Fibroblast of skin of abdomen (primary cell): ENCODE results near the gene PCDHGA8.
A peak's percentile ranks its signal among the peaks of the same experiment; 100 is the strongest.
"Not testable (repeated sequence)": the region's sequence is repeated elsewhere in the genome, so short reads cannot be mapped to it uniquely, and the experiment has no call there.

ENCODE experiments used
- DNase-seq: peaks from one replicate; pipeline ENCODE4 v3.0.0-alpha.2; 2013

Gene PCDHGA8

DNA sequence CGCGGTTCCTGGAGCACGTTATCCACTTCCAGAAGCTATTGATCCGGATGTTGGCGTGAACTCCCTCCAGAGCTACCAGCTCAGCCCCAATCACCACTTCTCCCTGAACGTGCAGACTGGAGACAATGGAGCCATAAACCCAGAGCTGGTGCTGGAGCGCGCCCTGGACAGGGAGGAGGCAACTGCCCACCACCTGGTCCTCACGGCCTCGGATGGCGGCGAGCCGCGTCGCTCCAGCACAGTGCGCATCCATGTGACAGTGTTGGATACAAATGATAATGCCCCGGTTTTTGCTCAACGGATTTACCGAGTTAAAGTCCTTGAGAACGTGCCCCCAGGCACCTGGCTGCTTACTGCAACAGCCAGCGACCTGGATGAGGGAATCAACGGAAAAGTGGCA, 11.0 kb downstream of the PCDHGA8 start:
- no peak for DNase-seq

DNA sequence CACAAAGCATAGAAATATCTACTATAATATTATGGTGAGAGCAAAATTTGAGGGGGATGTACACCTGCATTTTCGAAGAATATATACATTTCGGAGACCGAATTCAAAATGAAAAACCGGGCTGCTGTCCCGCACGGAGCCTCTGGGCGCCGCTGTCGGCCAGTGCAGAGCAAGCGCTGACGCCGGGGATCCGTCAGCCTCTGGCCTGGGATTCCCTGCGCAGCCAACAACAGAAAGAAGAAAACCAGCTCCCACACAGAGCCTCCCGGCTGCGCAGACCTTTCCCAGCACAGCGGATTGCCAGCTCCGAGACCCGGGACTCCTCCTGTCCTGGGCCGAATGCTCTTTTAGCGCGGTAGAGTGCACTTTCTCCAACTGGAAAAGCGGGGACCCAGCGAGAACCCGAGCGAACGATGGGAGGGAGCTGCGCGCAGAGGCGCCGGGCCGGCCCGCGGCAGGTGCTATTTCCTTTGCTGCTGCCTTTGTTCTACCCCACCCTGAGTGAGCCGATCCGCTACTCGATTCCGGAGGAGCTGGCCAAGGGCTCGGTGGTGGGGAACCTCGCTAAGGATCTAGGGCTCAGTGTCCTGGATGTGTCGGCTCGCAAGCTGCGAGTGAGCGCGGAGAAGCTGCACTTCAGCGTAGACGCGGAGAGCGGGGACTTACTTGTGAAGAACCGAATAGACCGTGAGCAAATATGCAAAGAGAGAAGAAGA, 15.5 kb downstream of the PCDHGA8 start, which contains the start of gene PCDHGB6:
Gene PCDHGB6 (plus strand): TSS at position 232 of the 716 bp plus-strand sequence. CDS start 182 bp downstream, at position 414.
- peak; percentile 43 for DNase-seq

DNA sequence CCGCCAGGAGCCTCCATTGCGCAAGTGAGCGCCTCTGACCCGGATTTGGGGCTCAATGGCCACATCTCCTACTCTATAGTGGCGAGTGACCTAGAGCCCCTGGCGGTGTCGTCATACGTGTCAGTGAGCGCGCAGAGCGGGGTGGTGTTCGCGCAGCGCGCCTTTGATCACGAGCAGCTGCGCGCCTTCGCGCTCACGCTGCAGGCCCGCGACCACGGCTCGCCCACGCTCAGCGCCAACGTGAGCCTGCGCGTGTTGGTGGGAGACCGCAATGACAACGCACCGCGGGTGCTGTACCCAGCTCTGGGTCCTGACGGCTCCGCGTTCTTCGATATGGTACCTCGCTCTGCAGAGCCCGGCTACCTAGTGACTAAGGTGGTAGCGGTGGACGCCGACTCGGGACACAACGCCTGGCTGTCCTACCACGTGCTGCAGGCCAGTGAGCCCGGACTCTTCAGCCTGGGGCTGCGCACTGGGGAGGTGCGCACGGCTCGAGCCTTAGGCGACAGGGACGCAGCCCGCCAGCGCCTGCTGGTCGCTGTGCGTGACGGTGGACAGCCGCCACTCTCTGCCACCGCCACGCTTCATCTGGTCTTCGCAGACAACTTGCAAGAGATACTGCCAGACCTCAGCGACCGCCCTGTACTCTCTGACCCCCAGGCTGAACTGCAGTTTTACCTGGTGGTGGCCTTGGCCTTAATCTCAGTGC, 17.3 kb downstream of the PCDHGA8 start:
- no peak for DNase-seq

DNA sequence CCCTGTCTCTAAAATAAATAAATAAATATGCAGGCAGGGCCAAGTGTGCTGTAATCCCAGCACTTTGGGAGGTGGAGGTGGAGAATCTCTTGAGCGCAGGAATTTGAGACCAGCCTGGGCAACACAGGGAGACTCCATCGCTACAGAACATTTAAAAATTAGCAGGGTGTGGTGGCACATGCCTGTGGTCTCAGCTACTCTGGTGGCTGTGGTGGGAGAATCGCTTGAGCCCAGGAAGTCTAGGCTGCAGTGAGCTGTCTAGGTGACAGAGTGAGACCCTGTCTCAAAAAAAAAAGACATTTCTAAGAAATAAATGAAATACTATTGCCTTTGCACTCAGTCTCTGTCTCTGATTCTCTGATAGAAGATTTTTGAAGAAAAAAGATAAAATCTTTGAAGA, 19.1 kb downstream of the PCDHGA8 start:
- DNase-seq: no peak

DNA sequence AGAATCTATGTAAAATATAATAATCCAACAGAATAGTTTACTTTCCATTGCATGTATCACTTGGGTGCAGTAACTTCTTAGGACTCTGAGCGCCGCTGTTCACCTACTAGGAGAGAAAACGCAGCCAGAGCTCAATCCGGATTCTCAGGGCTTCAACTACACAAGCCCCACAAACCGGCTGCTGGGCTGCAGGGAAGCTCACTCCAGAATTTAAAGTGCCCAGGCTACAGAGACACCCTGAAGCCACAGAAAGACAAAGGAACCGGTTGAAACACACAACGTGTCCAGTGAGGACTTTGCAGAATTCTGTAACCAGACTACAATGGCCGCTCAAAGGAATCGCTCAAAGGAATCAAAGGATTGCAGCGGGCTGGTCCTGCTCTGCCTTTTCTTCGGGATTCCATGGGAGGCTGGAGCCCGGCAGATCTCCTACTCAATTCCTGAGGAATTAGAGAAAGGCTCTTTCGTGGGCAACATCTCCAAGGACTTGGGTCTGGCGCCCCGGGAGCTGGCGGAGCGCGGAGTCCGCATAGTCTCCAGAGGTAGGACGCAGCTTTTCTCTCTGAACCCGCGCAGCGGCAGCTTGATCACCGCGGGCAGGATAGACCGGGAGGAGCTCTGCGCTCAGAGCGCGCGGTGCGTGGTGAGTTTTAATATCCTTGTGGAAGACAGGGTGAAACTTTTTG, 20.6 kb downstream of the PCDHGA8 start, which contains the start of gene PCDHGA10:
Gene PCDHGA10 (plus strand): TSS at position 134 of the 686 bp plus-strand sequence. CDS start 189 bp downstream, at position 323.
- peak; percentile 72 for DNase-seq

DNA sequence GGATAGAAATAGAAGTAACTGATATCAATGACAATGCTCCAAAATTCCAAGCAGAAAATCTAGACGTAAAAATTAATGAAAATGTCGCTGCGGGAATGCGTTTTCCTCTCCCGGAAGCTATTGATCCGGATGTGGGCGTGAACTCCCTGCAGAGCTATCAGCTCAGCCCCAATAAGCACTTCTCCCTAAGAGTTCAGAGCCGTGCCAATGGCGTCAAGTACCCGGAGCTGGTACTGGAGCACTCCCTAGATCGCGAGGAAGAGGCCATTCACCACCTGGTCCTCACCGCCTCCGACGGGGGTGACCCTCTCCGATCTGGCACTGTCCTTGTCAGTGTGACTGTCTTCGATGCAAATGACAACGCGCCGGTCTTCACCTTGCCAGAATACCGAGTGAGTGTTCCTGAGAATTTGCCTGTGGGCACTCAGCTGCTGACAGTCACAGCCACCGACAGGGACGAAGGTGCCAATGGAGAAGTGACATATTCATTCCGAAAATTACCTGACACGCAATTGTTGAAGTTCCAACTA, 21.2 kb downstream of the PCDHGA8 start:
- DNase-seq: no peak

DNA sequence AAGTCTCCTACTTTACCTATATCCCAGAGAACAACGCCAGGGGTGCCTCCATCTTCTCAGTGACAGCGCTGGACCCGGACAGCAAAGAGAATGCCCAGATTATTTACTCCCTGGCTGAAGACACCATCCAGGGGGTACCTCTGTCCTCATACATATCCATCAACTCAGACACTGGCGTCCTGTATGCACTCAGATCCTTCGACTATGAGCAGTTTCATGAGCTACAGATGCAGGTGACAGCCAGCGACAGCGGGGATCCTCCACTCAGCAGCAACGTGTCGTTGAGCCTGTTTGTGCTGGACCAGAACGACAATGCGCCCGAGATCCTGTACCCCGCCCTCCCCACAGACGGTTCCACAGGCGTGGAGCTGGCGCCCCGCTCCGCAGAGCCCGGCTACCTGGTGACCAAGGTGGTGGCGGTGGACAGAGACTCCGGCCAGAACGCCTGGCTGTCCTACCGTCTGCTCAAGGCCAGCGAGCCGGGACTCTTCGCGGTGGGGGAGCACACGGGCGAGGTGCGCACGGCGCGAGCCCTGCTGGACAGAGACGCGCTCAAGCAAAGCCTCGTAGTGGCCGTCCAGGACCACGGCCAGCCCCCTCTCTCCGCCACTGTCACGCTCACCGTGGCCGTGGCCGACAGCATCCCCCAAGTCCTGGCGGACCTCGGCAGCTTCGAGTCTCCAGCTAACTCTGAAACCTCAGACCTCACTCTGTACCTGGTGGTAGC, 22.3 kb downstream of the PCDHGA8 start:
- not testable (repeated sequence) for DNase-seq

DNA sequence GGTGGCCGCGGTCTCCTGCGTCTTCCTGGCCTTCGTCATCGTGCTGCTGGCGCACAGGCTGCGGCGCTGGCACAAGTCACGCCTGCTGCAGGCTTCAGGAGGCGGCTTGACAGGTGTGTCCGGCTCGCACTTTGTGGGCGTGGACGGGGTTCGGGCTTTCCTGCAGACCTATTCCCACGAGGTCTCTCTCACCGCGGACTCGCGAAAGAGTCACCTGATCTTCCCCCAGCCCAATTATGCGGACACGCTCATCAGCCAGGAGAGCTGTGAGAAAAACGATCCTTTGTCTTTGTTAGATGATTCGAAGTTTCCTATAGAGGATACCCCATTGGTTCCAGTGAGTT, 22.8 kb downstream of the PCDHGA8 start:
- DNase-seq: not testable (repeated sequence)

DNA sequence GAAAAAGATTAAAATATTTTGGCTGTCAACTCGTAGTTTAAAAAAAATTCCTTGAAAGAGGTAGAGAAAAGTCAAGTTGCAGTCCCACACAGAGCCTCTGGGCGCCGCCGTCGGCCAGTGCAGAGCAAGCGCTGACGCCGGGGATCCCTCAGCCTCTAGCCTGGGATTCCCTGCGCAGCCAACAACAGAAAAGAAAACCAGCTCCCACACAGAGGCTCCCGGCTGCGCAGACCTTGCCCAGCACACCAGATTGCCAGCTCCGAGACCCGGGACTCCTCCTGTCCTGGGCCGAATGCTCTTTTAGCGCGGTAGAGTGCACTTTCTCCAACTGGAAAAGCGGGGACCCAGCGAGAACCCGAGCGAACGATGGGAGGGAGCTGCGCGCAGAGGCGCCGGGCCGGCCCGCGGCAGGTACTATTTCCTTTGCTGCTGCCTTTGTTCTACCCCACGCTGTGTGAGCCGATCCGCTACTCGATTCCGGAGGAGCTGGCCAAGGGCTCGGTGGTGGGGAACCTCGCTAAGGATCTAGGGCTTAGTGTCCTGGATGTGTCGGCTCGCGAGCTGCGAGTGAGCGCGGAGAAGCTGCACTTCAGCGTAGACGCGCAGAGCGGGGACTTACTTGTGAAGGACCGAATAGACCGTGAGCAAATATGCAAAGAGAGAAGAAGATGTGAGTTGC, 25.2 kb downstream of the PCDHGA8 start, which contains the start of gene PCDHGB7:
Gene PCDHGB7 (plus strand): TSS at position 184 of the 679 bp plus-strand sequence. CDS start 183 bp downstream, at position 367.
- DNase-seq: peak; percentile 83

DNA sequence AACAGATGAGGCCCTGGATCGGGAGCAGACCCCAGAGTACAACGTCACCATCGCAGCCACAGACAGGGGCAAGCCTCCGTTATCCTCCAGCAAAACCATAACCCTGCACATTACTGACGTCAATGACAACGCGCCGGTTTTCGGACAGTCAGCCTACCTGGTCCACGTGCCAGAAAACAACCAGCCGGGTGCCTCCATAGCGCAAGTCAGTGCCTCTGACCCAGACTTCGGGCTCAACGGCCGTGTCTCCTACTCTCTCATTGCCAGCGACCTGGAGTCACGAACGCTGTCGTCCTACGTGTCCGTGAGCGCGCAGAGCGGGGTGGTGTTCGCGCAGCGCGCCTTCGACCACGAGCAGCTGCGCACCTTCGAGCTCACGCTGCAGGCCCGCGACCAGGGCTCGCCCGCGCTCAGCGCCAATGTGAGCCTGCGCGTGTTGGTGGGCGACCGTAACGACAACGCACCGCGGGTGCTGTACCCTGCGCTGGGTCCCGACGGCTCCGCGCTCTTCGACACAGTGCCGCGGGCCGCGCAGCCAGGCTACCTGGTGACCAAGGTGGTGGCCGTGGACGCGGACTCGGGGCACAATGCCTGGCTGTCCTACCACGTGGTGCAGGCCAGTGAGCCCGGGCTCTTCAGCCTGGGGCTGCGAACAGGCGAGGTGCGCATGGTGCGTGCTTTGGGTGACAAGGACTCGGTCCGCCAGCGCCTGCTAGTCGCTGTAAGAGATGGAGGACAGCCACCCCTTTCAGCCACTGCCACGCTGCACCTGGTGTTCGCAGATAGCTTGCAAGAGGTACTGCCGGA, 26.8 kb downstream of the PCDHGA8 start:
- DNase-seq: no peak

DNA sequence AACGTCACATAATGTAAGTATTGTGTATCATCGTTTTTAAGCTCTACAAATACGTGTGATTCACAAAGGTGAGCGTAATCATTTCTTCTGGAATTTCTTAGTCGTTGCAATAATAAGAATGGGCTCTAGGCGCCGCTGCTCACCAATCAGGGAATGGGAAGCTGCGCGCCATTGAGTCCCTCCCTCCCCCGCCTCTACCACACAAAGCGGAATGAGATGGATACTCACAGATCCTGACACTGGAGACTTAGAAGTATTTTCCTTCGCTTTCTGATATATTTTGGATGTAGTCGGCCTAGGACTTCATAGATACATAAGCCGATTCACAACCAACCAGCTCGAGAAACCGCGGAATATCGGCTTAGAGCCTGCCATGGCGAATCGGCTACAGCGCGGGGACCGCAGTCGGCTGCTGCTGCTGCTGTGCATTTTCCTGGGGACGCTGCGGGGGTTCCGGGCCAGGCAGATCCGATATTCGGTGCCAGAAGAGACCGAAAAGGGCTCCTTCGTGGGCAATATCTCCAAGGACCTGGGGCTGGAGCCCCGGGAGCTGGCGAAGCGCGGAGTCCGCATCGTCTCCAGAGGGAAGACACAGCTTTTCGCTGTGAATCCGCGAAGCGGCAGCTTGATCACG, 28.5 kb downstream of the PCDHGA8 start, which contains the start of gene PCDHGA11:
Gene PCDHGA11 (plus strand): TSS at position 197 of the 634 bp plus-strand sequence. CDS start 177 bp downstream, at position 374.
- peak; percentile 71 for DNase-seq

DNA sequence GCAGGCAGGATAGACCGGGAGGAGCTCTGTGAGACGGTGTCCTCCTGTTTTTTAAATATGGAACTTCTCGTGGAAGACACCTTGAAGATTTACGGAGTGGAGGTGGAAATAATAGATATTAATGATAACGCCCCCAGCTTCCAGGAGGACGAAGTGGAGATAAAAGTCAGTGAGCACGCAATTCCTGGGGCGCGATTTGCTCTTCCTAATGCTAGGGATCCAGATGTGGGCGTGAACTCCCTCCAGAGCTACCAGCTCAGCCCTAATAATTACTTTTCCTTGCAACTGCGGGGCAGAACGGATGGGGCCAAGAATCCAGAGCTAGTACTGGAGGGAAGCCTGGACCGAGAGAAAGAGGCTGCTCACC, 29.0 kb downstream of the PCDHGA8 start:
- DNase-seq: no peak

DNA sequence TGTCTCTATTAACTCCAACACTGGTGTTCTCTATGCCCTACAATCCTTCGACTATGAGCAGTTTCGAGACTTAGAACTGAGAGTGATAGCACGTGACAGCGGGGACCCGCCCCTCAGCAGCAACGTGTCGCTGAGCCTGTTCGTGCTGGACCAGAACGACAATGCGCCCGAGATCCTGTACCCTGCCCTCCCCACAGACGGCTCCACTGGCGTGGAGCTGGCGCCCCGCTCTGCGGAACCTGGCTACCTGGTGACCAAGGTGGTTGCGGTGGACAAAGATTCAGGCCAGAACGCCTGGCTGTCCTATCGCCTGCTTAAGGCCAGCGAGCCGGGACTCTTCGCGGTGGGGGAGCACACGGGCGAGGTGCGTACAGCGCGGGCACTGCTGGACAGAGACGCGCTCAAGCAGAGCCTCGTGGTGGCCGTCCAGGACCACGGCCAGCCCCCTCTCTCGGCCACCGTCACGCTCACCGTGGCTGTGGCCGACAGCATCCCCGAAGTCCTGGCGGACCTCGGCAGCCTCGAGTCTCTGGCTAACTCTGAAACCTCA, 30.4 kb downstream of the PCDHGA8 start:
- no peak for DNase-seq

DNA sequence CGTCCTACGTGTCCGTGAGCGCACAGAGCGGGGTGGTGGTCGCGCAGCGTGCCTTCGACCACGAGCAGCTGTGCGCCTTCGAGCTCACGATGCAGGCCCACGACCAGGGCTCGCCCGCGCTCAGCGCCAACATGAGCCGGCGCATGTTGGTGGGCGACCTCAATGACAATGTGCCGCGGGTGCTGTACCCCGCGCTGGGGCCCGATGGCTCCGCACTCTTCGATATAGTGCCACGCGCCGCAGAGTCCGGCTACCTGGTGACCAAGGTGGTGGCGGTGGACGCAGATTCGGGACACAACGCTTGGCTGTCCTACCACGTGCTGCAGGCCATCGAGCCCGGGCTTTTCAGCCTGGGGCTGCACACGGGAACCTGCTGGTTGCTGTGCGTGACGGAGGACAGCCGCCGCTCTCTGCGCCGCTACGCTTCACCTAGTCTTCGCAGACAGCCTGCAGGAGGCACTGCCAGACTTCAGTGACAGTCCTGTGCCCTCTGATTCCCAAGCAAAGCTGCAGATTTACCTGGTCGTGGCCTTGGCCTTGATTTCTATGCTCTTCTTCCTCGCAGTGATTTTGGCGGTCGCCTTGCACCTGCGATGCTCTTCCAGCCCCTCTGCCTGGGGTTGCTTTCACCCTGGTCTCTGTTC, 35.5 kb downstream of the PCDHGA8 start:
- DNase-seq: no peak

DNA sequence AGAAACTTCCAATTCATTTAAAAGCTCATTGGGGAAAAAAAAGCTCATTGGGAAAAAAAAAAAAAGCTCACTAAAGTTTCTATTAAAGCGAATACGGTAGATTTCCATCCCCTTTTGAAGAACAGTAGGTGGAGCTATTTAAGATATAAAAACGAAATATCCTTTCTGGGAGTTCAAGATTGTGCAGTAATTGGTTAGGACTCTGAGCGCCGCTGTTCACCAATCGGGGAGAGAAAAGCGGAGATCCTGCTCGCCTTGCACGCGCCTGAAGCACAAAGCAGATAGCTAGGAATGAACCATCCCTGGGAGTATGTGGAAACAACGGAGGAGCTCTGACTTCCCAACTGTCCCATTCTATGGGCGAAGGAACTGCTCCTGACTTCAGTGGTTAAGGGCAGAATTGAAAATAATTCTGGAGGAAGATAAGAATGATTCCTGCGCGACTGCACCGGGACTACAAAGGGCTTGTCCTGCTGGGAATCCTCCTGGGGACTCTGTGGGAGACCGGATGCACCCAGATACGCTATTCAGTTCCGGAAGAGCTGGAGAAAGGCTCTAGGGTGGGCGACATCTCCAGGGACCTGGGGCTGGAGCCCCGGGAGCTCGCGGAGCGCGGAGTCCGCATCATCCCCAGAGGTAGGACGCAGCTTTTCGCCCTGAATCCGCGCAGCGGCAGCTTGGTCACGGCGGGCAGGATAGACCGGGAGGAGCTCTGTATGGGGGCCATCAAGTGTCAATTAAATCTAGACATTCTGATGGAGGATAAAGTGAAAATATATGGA, 38.1 kb downstream of the PCDHGA8 start, which contains the start of gene PCDHGA12:
Gene PCDHGA12 (plus strand): TSS at position 176 of the 782 bp plus-strand sequence. CDS start 253 bp downstream, at position 429.
- peak; percentile 90 for DNase-seq

DNA sequence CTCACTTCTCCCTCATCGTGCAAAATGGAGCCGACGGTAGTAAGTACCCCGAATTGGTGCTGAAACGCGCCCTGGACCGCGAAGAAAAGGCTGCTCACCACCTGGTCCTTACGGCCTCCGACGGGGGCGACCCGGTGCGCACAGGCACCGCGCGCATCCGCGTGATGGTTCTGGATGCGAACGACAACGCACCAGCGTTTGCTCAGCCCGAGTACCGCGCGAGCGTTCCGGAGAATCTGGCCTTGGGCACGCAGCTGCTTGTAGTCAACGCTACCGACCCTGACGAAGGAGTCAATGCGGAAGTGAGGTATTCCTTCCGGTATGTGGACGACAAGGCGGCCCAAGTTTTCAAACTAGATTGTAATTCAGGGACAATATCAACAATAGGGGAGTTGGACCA, 38.9 kb downstream of the PCDHGA8 start:
- peak; percentile 44 for DNase-seq

DNA sequence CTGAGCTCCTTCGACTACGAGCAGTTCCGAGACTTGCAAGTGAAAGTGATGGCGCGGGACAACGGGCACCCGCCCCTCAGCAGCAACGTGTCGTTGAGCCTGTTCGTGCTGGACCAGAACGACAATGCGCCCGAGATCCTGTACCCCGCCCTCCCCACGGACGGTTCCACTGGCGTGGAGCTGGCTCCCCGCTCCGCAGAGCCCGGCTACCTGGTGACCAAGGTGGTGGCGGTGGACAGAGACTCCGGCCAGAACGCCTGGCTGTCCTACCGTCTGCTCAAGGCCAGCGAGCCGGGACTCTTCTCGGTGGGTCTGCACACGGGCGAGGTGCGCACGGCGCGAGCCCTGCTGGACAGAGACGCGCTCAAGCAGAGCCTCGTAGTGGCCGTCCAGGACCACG, 39.9 kb downstream of the PCDHGA8 start:
- DNase-seq: not testable (repeated sequence)

DNA sequence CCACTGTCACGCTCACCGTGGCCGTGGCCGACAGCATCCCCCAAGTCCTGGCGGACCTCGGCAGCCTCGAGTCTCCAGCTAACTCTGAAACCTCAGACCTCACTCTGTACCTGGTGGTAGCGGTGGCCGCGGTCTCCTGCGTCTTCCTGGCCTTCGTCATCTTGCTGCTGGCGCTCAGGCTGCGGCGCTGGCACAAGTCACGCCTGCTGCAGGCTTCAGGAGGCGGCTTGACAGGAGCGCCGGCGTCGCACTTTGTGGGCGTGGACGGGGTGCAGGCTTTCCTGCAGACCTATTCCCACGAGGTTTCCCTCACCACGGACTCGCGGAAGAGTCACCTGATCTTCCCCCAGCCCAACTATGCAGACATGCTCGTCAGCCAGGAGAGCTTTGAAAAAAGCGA, 40.3 kb downstream of the PCDHGA8 start:
- not testable (repeated sequence) for DNase-seq
